Esophagus (tissue), 2 donors: ENCODE measurements around the gene ARHGEF4. TPM values are rescaled to one million over a fixed set of nuclear protein-coding genes. Genes with fewer than 3 reads are reported as not detected.

Source experiments
- H3K27ac ChIP-seq, 2 donors: one replicate each; pipeline ENCODE4 v1.5.1; 2013; ENCODE audit warnings: low read depth in 2 of 2, mild to moderate bottlenecking in 2 of 2, inconsistent platforms in 1 of 2, low read length in 1 of 2, moderate library complexity in 1 of 2
- H3K27me3 ChIP-seq, 2 donors: one replicate each; pipeline ENCODE4 v1.6.1; 2013; ENCODE audit warnings: low read length in 2 of 2, control low read depth in 1 of 2, mild to moderate bottlenecking in 1 of 2; ENCODE audit not compliant: insufficient read depth in 2 of 2, control insufficient read depth in 1 of 2
- H3K36me3 ChIP-seq, 2 donors: one replicate each; pipeline ENCODE4 v1.6.1; 2013; ENCODE audit warnings: low read length in 1 of 2; ENCODE audit not compliant: control insufficient read depth in 2 of 2, insufficient read depth in 2 of 2
- H3K4me1 ChIP-seq, 2 donors: one replicate each; pipeline ENCODE4 v1.6.1; 2013; ENCODE audit warnings: low read length in 1 of 2; ENCODE audit not compliant: control insufficient read depth in 2 of 2, insufficient read depth in 2 of 2
- H3K4me3 ChIP-seq, 2 donors: one replicate each; pipeline ENCODE4 v1.5.1; 2013; ENCODE audit warnings: low read length in 2 of 2, mild to moderate bottlenecking in 2 of 2, low read depth in 1 of 2, moderate library complexity in 1 of 2
- H3K9me3 ChIP-seq, 2 donors: one replicate each; pipeline ENCODE4 v1.6.1; 2013; ENCODE audit warnings: mild to moderate bottlenecking in 2 of 2, low read depth in 1 of 2, low read length in 1 of 2, moderate library complexity in 1 of 2; ENCODE audit not compliant: control insufficient read depth in 2 of 2, insufficient read depth in 1 of 2
- WGBS, 2 donors: extraction: QIAGEN DNeasy Blood & Tissue Kit; methylation state at CpG; one replicate each; pipeline ENCODE4 v1.1.7; 2013; 5-methylcytosine and 5-hydroxymethylcytosine counted together
- polyA plus RNA-seq, 2 donors: library from polyadenylated mRNA; stranded (reverse); fragments of 200-250 nt; gene quantifications; one replicate each; pipeline ENCODE4 v1.2.3, GENCODE V29; 2013
- donor health status: healthy with polysubstance abuse.
- donor health status: Bipolar disorder and iron deficiency.

Gene ARHGEF4
- polyA plus RNA-seq, 2 donors, result 32.2 to 98.9 TPM

- Histone ChIP-seq H3K9me3 (peaks cover 0 to under 1% of the 10 kb centered on the region in 2 donors), H3K36me3 (peaks cover 0 to 2% of the 10 kb centered on the region in 2 donors), H3K27ac (no peak overlapping the region), H3K27me3 (no peaks in the 10 kb centered on the region), H3K4me3 (no peak overlapping the region), H3K4me1 (peaks cover 0 to 2% of the 10 kb centered on the region in 2 donors)
- WGBS, 2 donors, result 56 to 80% methylated on average over 1 of the region's 1 CpG
Measured at GRCh38 chr2:130972410-130972809, 135.7 kb downstream of the ARHGEF4 start.

GRCh38 chr2:130975729-130976128, 139.0 kb downstream of the ARHGEF4 start:
- 83 to 90% methylated on average over 11 of the region's 11 CpGs for WGBS, 2 donors
- Histone ChIP-seq H3K4me1 (peaks cover 0 to 2% of the 10 kb centered on the region in 2 donors), H3K27me3 (no peaks in the 10 kb centered on the region), H3K4me3 (no peak overlapping the region), H3K36me3 (peaks cover 0 to 2% of the 10 kb centered on the region in 2 donors), H3K9me3 (peaks cover 0 to 5% of the 10 kb centered on the region in 2 donors), H3K27ac (no peak overlapping the region)

GRCh38 chr2:130976591-130977237, 140.0 kb downstream of the ARHGEF4 start:
- Histone ChIP-seq H3K4me3 (no peak overlapping the region), H3K27me3 (no peaks in the 10 kb centered on the region), H3K36me3 (peaks cover 0 to 2% of the 10 kb centered on the region in 2 donors), H3K27ac (no peak overlapping the region), H3K4me1 (peaks cover 0 to 2% of the 10 kb centered on the region in 2 donors), H3K9me3 (peaks cover 0 to 5% of the 10 kb centered on the region in 2 donors)
- 92 to 95% methylated on average over 10 of the region's 10 CpGs for WGBS, 2 donors

GRCh38 chr2:130977461-130978050, 140.8 kb downstream of the ARHGEF4 start:
- H3K4me1 ChIP-seq, result peaks cover 0 to 2% of the 10 kb centered on the region in 2 donors
- H3K9me3 ChIP-seq, result peaks cover 0 to 5% of the 10 kb centered on the region in 2 donors
- no peak overlapping the region for H3K4me3 ChIP-seq
- 97 to 98% methylated on average over 5 of the region's 5 CpGs for WGBS, 2 donors
- H3K27ac ChIP-seq, result no peak overlapping the region
- H3K27me3 ChIP-seq, result no peaks in the 10 kb centered on the region
- H3K36me3 ChIP-seq, result peaks cover 0 to 2% of the 10 kb centered on the region in 2 donors

- Histone ChIP-seq H3K36me3 (peaks cover 0 to 8% of the 10 kb centered on the region in 2 donors), H3K27ac (no peak overlapping the region), H3K4me3 (no peak overlapping the region), H3K4me1 (peaks cover 0 to 5% of the 10 kb centered on the region in 2 donors), H3K27me3 (no peaks in the 10 kb centered on the region), H3K9me3 (peaks cover 0 to 5% of the 10 kb centered on the region in 2 donors)
- WGBS, 2 donors, result 84 to 86% methylated on average over 1 of the region's 1 CpG
Measured at GRCh38 chr2:130981667-130982066, 145.0 kb downstream of the ARHGEF4 start.

- Histone ChIP-seq H3K27ac (no peak overlapping the region), H3K4me3 (no peak overlapping the region), H3K36me3 (peaks cover 0 to 5% of the 10 kb centered on the region in 2 donors), H3K9me3 (no peaks in the 10 kb centered on the region), H3K4me1 (peaks cover 0 to 5% of the 10 kb centered on the region in 2 donors), H3K27me3 (no peaks in the 10 kb centered on the region)
- WGBS, 2 donors, result 85 to 87% methylated on average over 4 of the region's 4 CpGs
Measured at GRCh38 chr2:130985206-130985780, 148.6 kb downstream of the ARHGEF4 start.

GRCh38 chr2:130985831-130986649, 149.3 kb downstream of the ARHGEF4 start:
- no peaks in the 10 kb centered on the region for H3K27me3 ChIP-seq
- WGBS, 2 donors, result 90% methylated on average over 15 of the region's 15 CpGs

GRCh38 chr2:130986890-130987493, 150.3 kb downstream of the ARHGEF4 start:
- Histone ChIP-seq H3K4me3 (no peak overlapping the region), H3K36me3 (peaks cover 0 to 5% of the 10 kb centered on the region in 2 donors), H3K27me3 (no peaks in the 10 kb centered on the region), H3K4me1 (peaks cover 0 to 5% of the 10 kb centered on the region in 2 donors), H3K9me3 (no peaks in the 10 kb centered on the region), H3K27ac (no peak overlapping the region)
- 85 to 89% methylated on average over 11 of the region's 11 CpGs for WGBS, 2 donors

More at GRCh38 chr2:130985831-130986649, 149.3 kb downstream of the ARHGEF4 start:
- Histone ChIP-seq H3K4me3 (no peak overlapping the region), H3K9me3 (no peaks in the 10 kb centered on the region), H3K27ac (no peak overlapping the region), H3K36me3 (peaks cover 0 to 5% of the 10 kb centered on the region in 2 donors), H3K4me1 (peaks cover 0 to 5% of the 10 kb centered on the region in 2 donors)
